HepG2 (cell line): ENCODE measurements around the gene CARHSP1. TPM values are rescaled to one million over a fixed set of nuclear protein-coding genes. Genes with fewer than 3 reads are reported as not detected.

ENCODE experiments used
- ARNT2 ChIP-seq: sonication (generic); formaldehyde crosslinking; IDR thresholded peaks from 2 replicates; pipeline ENCODE4 v1.8.0; 2022; ENCODE audit warnings: mild to moderate bottlenecking, low read depth, missing genetic modification reagents, moderate library complexity
- ASH2L ChIP-seq: fragments of 300-600, 200-600 bp; sonication (generic); IDR thresholded peaks from 2 replicates; pipeline ENCODE4 v1.7.0; 2017; ENCODE audit warnings: low read depth, mild to moderate bottlenecking, moderate library complexity, mixed read lengths, low read length; ENCODE audit not compliant: insufficient read length
- BATF2 ChIP-seq: sonication (generic); formaldehyde crosslinking; IDR thresholded peaks from 2 replicates; pipeline ENCODE4 v1.8.0; 2022; ENCODE audit warnings: mild to moderate bottlenecking, missing genetic modification reagents, moderate library complexity
- FOXJ3 ChIP-seq: sonication (generic); formaldehyde crosslinking; IDR thresholded peaks from 2 replicates; pipeline ENCODE4 v1.4.0; 2020; ENCODE audit warnings: missing genetic modification reagents, mild to moderate bottlenecking, borderline replicate concordance
- HNF1A ChIP-seq, 2 experiments: sonication (generic) in 1 of 2; formaldehyde crosslinking in 1 of 2; IDR thresholded peaks; 2 replicates each; pipeline versions ENCODE4 v1.4.0 to v1.6.1; 2016 to 2020; ENCODE audit warnings: borderline replicate concordance in 1 of 2, low read depth in 1 of 2, mild to moderate bottlenecking in 1 of 2, missing genetic modification reagents in 1 of 2
- KDM6A ChIP-seq: IDR thresholded peaks from 2 replicates; pipeline ENCODE4 v1.6.1; 2016; ENCODE audit warnings: low read depth
- MAX ChIP-seq: IDR thresholded peaks from 2 replicates; pipeline ENCODE4 v1.6.1; 2012; ENCODE audit warnings: inconsistent platforms
- NKX3-1 ChIP-seq: sonication (generic); formaldehyde crosslinking; IDR thresholded peaks from 2 replicates; pipeline ENCODE4 v1.5.0; 2020; ENCODE audit warnings: missing genetic modification reagents
- PCBP2 ChIP-seq: fragments of 200-400 bp; formaldehyde crosslinking; optimal IDR thresholded peaks from 2 replicates; pipeline ENCODE3; 2018; ENCODE audit warnings: low read length, low read depth; ENCODE audit not compliant: poor library complexity, severe bottlenecking
- PHF5A ChIP-seq: IDR thresholded peaks from one replicate; pipeline ENCODE4 v1.6.1; 2018; ENCODE audit warnings: low read depth, missing genetic modification reagents; ENCODE audit not compliant: unreplicated experiment
- SRF ChIP-seq: IDR thresholded peaks from 2 replicates; pipeline ENCODE4 v1.6.1; 2011; ENCODE audit warnings: mild to moderate bottlenecking, low read depth, low read length, moderate library complexity
- TEAD3 ChIP-seq: optimal IDR thresholded peaks from 2 replicates; pipeline ENCODE3; 2016; ENCODE audit warnings: borderline replicate concordance
- THAP11 ChIP-seq: IDR thresholded peaks from 2 replicates; pipeline ENCODE4 v1.6.1; 2016; ENCODE audit warnings: missing biosample characterization, missing genetic modification reagents
- TOPORS ChIP-seq: sonication (generic); formaldehyde crosslinking; IDR thresholded peaks from 2 replicates; pipeline ENCODE4 v1.8.0; 2023; ENCODE audit warnings: mild to moderate bottlenecking, missing genetic modification reagents
- YEATS4 ChIP-seq: sonication (generic); formaldehyde crosslinking; IDR thresholded peaks from 2 replicates; pipeline ENCODE4 v1.4.0; 2020; ENCODE audit warnings: missing genetic modification reagents, borderline replicate concordance
- ZBTB21 ChIP-seq: sonication (generic); formaldehyde crosslinking; IDR thresholded peaks from 2 replicates; pipeline ENCODE4 v1.4.0; 2020; ENCODE audit warnings: missing genetic modification reagents
- ZEB1 ChIP-seq: IDR thresholded peaks from 2 replicates; pipeline ENCODE4 v1.6.1; 2012; ENCODE audit warnings: mild to moderate bottlenecking, low read depth, inconsistent platforms; ENCODE audit not compliant: insufficient replicate concordance
- ZHX1 ChIP-seq: sonication (generic); formaldehyde crosslinking; IDR thresholded peaks from 2 replicates; pipeline ENCODE4 v1.8.1; 2022; ENCODE audit warnings: low read depth, mild to moderate bottlenecking, missing genetic modification reagents
- ZNF251 ChIP-seq: sonication (generic); formaldehyde crosslinking; IDR thresholded peaks from 2 replicates; pipeline ENCODE4 v1.9.0; 2021; ENCODE audit warnings: mild to moderate bottlenecking, missing genetic modification reagents
- ZNF350 ChIP-seq: sonication (generic); formaldehyde crosslinking; IDR thresholded peaks from 2 replicates; pipeline ENCODE4 v1.4.0; 2020; ENCODE audit warnings: mild to moderate bottlenecking, low read depth, missing genetic modification reagents, borderline replicate concordance
- ZNF484 ChIP-seq: sonication (generic); formaldehyde crosslinking; IDR thresholded peaks from 2 replicates; pipeline ENCODE4 v1.5.1; 2020; ENCODE audit warnings: mild to moderate bottlenecking, low read depth, missing genetic modification reagents, borderline replicate concordance
- ZNF746 ChIP-seq: sonication (generic); formaldehyde crosslinking; IDR thresholded peaks from 2 replicates; pipeline ENCODE4 v1.8.0; 2022; ENCODE audit warnings: mild to moderate bottlenecking, missing genetic modification reagents
- polyA plus RNA-seq, 8 experiments: library from polyadenylated mRNA; depleted of rRNA in 3 of 8; stranded (reverse) in 7 of 8; unstranded in 1 of 8; fragments of >200 nt; fragmentation: Illumina TruSeq in 4 of 8; extraction: Trizol in 4 of 8; gene quantifications; 2 replicates each; pipeline versions ENCODE4 v1.2.1 to v1.2.3, GENCODE V29; 2011 to 2016; ENCODE audit warnings: low read depth in 4 of 8, missing spikeins in 1 of 8, mixed read lengths in 1 of 8; ENCODE audit not compliant: insufficient read depth in 1 of 8
- total RNA-seq, 5 experiments: library from RNA; depleted of rRNA; stranded (reverse); fragments of >200 nt; fragmentation: Illumina TruSeq; extraction: Trizol; gene quantifications; 2 replicates each; pipeline ENCODE4 v1.2.3, GENCODE V29; 2016; ENCODE audit warnings: low read depth in 1 of 5

The CARHSP1 gene
- total and polyA plus RNA-seq, 2 of the 13 experiments (the other 11 are each of a cell fraction or from before 2014, with no cell fraction given) = 173 to 345 TPM

- no peak for TF ChIP-seq BATF2
- peak; percentile 30; the same call in 1 of the 2 replicates for TF ChIP-seq YEATS4 (CRISPR knock-in tag)
- TF ChIP-seq ASH2L = peak; percentile 1
- 0 out of 2 replicates have a peak, but pooled peaks have one; percentile 28 for TF ChIP-seq ZHX1
- no peak for TF ChIP-seq FOXJ3 (CRISPR knock-in tag)
- no peak for TF ChIP-seq HNF1A (IDR thresholded peaks at IDR 0.05; ENCODE audit: low read depth)
- no peak for TF ChIP-seq HNF1A (CRISPR knock-in tag; IDR thresholded peaks at IDR 0.05; ENCODE audit: borderline replicate concordance)
- no peak for TF ChIP-seq ZNF251 (CRISPR knock-in tag)
- no peak for TF ChIP-seq PHF5A
- no peak for TF ChIP-seq TOPORS (CRISPR knock-in tag)
- TF ChIP-seq SRF = no peak
- no peak for TF ChIP-seq KDM6A (CRISPR knock-in tag)
- peak; percentile 46; the same call in 1 of the 2 replicates for TF ChIP-seq NKX3-1 (CRISPR knock-in tag)
- TF ChIP-seq ZBTB21 (CRISPR knock-in tag) = no peak
- TF ChIP-seq MAX = no peak
- TF ChIP-seq ZEB1 = no peak
- TF ChIP-seq ZNF484 (CRISPR knock-in tag) = no peak
- no peak for TF ChIP-seq TEAD3
- no peak for TF ChIP-seq ZNF746 (CRISPR knock-in tag)
- TF ChIP-seq THAP11 = no peak
- no peak for TF ChIP-seq ARNT2 (CRISPR knock-in tag)
- no peak for TF ChIP-seq PCBP2
- no peak for TF ChIP-seq ZNF350 (CRISPR knock-in tag)
Measured at GRCh38 chr16:8866884-8867215, 2.0 kb downstream of the CARHSP1 start (continued).
